ENCODE measurements around the gene CCT2. TPM values are rescaled to one million over a fixed set of nuclear protein-coding genes. Genes with fewer than 3 reads are reported as not detected.

The CCT2 gene
- total and polyA plus RNA-seq, 2 of the 4 experiments (the other 2 are of a cell fraction): 194 to 651 TPM

DNA sequence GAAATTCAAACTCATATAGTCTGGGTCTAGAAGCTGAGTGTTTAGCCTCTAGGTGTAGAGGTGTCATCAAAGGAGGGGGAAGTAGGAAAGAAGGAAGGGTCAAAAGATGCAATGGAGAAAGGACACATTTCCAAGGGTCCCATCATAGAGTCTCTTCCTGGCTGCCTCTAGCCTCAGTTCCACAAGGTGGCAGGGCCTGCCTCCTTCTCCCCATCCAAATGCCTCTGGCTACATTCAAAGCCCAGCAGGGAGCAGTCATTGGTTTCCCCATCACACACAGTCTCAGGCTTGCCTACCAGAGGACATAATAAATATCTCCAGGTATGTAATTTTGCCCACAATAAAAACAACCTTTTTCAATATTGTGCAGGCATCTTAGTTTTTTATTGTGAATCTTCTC is 2.1 kb upstream of the CCT2 start:
- CTCF ChIA-PET: no interaction called here
- Histone ChIP-seq H3K27me3 (ENCODE audit: control insufficient read depth, insufficient read depth, low read length) (no peaks in the 10 kb centered on the region), H4K8ac (ENCODE audit: low read depth in 2 of 2, low read length in 2 of 2) (no peak overlapping the region), H2BK20ac (ENCODE audit: low read depth, low read length) (no peak overlapping the region), H4K5ac (ENCODE audit: low read depth, low read length) (no peak overlapping the region), H3K4me2 (ENCODE audit: low read depth, low read length) (no peak overlapping the region), H3K9me3 (ENCODE audit: control insufficient read depth, insufficient read depth, low read length) (no peaks in the 10 kb centered on the region), H3K79me1 (ENCODE audit: low read depth in 1 of 2, low read length in 2 of 2) (peaks cover 17 to 27% of the 10 kb centered on the region in 2 experiments), H3K4me1 (ENCODE audit: control insufficient read depth, insufficient read depth, low read length) (no peaks in the 10 kb centered on the region), H3K56ac (ENCODE audit: extremely low read depth, insufficient read depth, low read length) (no peak overlapping the region), H4K20me1 (ENCODE audit: insufficient read depth, low read length) (peaks cover 11% of the 10 kb centered on the region), H4K91ac (ENCODE audit: insufficient read depth, low read depth, low read length) (no peak overlapping the region), H3K4me3 (ENCODE audit: insufficient read depth, low read depth, low read length) (no peak overlapping the region), H2AK9ac (replicated peaks; ENCODE audit: low read depth, low read length, poor library complexity) (no peak overlapping the region), H3K23ac (ENCODE audit: low read depth, low read length) (no peak overlapping the region), H3K36me3 (ENCODE audit: control insufficient read depth, insufficient read depth, low read length) (peaks cover 6% of the 10 kb centered on the region), H3K14ac (replicated peaks; ENCODE audit: low read depth, low read length) (no peak overlapping the region), H3K18ac (ENCODE audit: low read depth, low read length) (no peak overlapping the region), H3K9me1 (ENCODE audit: insufficient read depth, low read length) (no peaks in the 10 kb centered on the region), H2BK120ac (ENCODE audit: low read depth, low read length) (no peak overlapping the region), H2AK5ac (ENCODE audit: low read depth, low read length) (no peak overlapping the region), H3K9ac (ENCODE audit: low read depth, low read length) (no peak overlapping the region), H2AFZ (replicated peaks; ENCODE audit: low read length, poor library complexity) (no peak overlapping the region), H2BK15ac (ENCODE audit: low read depth, low read length) (no peak overlapping the region), H2BK5ac (ENCODE audit: low read depth, low read length, poor library complexity, severe bottlenecking) (no peak overlapping the region), H3K27ac (ENCODE audit: insufficient read depth, low read length) (no peak overlapping the region), H3K4ac (ENCODE audit: low read depth, low read length) (no peak overlapping the region)
- no peak for TF ChIP-seq SMC3 (IDR thresholded peaks at IDR 0.05; ENCODE audit: low read depth, low read length)
- no peak for TF ChIP-seq CEBPB (IDR thresholded peaks at IDR 0.05; ENCODE audit: low read depth, low read length)
- TF ChIP-seq RFX5 (IDR thresholded peaks at IDR 0.05; ENCODE audit: low read depth, low read length): no peak
- TF ChIP-seq, protein P1, sequence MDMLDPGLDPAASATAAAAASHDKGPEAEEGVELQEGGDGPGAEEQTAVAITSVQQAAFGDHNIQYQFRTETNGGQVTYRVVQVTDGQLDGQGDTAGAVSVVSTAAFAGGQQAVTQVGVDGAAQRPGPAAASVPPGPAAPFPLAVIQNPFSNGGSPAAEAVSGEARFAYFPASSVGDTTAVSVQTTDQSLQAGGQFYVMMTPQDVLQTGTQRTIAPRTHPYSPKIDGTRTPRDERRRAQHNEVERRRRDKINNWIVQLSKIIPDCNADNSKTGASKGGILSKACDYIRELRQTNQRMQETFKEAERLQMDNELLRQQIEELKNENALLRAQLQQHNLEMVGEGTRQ (IDR thresholded peaks at IDR 0.05; ENCODE audit: low read depth, low read length): no peak
- TF ChIP-seq MAZ (IDR thresholded peaks at IDR 0.05; ENCODE audit: borderline replicate concordance, low read depth, low read length): no peak
- TF ChIP-seq CHD1 (IDR thresholded peaks at IDR 0.05; ENCODE audit: low read depth, low read length): no peak
- no peak for TF ChIP-seq POLR2A (IDR thresholded peaks at IDR 0.05; ENCODE audit: low read depth, low read length)
- no peak for TF ChIP-seq RCOR1 (IDR thresholded peaks at IDR 0.05; ENCODE audit: insufficient replicate concordance, low read length)
- TF ChIP-seq RAD21 (IDR thresholded peaks at IDR 0.05; ENCODE audit: low read length): no peak
- no peak for TF ChIP-seq NFE2L2 (IDR thresholded peaks at IDR 0.05; ENCODE audit: low read depth, low read length)
- TF ChIP-seq FOS (IDR thresholded peaks at IDR 0.05; ENCODE audit: low read depth, low read length): no peak
- no peak for TF ChIP-seq MXI1 (IDR thresholded peaks at IDR 0.05; ENCODE audit: borderline replicate concordance, low read depth, low read length)
- TF ChIP-seq BHLHE40 (IDR thresholded peaks at IDR 0.05; ENCODE audit: low read depth, low read length): no peak
- TF ChIP-seq, protein P2, sequence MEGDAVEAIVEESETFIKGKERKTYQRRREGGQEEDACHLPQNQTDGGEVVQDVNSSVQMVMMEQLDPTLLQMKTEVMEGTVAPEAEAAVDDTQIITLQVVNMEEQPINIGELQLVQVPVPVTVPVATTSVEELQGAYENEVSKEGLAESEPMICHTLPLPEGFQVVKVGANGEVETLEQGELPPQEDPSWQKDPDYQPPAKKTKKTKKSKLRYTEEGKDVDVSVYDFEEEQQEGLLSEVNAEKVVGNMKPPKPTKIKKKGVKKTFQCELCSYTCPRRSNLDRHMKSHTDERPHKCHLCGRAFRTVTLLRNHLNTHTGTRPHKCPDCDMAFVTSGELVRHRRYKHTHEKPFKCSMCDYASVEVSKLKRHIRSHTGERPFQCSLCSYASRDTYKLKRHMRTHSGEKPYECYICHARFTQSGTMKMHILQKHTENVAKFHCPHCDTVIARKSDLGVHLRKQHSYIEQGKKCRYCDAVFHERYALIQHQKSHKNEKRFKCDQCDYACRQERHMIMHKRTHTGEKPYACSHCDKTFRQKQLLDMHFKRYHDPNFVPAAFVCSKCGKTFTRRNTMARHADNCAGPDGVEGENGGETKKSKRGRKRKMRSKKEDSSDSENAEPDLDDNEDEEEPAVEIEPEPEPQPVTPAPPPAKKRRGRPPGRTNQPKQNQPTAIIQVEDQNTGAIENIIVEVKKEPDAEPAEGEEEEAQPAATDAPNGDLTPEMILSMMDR (conservative IDR thresholded peaks at IDR 0.05; ENCODE audit: low read depth, low read length): no peak
- no peak for TF ChIP-seq MAFK (IDR thresholded peaks at IDR 0.05; ENCODE audit: low read depth, low read length)
- TF ChIP-seq, protein P3, sequence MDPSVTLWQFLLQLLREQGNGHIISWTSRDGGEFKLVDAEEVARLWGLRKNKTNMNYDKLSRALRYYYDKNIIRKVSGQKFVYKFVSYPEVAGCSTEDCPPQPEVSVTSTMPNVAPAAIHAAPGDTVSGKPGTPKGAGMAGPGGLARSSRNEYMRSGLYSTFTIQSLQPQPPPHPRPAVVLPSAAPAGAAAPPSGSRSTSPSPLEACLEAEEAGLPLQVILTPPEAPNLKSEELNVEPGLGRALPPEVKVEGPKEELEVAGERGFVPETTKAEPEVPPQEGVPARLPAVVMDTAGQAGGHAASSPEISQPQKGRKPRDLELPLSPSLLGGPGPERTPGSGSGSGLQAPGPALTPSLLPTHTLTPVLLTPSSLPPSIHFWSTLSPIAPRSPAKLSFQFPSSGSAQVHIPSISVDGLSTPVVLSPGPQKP (IDR thresholded peaks at IDR 0.05; ENCODE audit: borderline replicate concordance, low read depth, low read length): no peak
- ATAC-seq (ENCODE audit: low read depth): no peak
- dilution Hi-C loops (cut with HindIII; ENCODE audit: low sequenced_read_pairs, unreplicated experiment): no loop called here
- no peak for DNase-seq
- in situ Hi-C loops (cut with MboI; ENCODE audit: low sequenced_read_pairs): loop anchor here (25.0 kb wide), 1 partner anchor 746 kb away; no protein-coding TSS in a partner anchor
- intact Hi-C loops (cut with micrococcal nuclease): no loop called here
- POLR2A ChIA-PET (ENCODE audit: unreplicated experiment): interaction anchor here (0.6 kb wide), 1 partner anchor 108 kb away, joined by 3 read pairs; no protein-coding TSS in a partner anchor
- no TSS peak for BruUV-seq (replicated peaks)
